ENCODE results near the gene TMEM59L.

Gene TMEM59L

DNA sequence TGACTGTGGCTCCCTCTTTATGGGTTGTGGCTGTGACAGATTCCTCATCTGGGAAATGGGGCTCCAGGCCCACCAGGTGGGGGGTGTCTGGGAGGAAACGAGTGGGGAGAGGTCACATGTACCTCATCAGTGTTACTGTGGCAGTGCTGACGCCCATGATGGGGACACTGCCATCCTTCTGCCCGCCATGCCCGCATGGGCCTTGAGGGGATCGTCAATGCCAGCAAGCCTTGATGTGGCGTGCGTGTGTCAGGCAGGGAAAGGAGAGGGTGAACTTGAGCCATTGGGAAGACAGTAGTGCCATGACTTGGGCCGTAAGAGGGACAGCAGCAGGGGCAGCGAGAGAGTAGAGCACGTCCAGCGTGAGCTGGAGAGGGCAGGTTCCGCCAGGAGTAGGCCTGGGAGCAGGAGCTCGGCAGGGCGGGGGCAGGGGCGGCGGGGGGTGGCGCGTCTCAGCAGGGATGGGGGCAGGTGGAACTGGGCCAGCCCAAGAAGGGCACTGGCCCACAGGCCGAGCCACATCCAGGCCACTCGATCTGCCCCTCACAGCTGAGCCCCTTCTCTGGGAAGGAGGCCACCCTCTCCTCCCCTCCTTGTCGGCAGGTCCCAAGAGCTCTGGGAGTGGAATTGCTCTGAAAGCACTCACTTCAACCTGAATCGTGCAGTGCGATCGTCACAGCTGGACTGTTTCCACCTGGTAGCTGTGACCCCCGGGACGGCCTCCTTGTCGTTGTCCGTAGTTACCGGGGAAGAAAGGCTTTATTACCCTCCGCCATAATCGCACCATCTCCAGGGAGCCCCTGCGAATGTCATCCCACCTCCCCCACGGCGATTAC, 34.1 kb downstream of the TMEM59L start:
- peak overlapping the region; percentile 10 for H3K4me3 ChIP-seq (ENCODE audit: low read depth, low read length)
- H4K91ac ChIP-seq (ENCODE audit: low read depth, low read length): no peak overlapping the region
- no peak overlapping the region for H4K12ac ChIP-seq (ENCODE audit: low read depth, low read length)
- H3K9me3 ChIP-seq (ENCODE audit: insufficient read depth, low read depth, low read length): peaks cover 4% of the 10 kb centered on the region
- H3K18ac ChIP-seq (ENCODE audit: low read length): no peak overlapping the region
- no peak overlapping the region for H3K23ac ChIP-seq (ENCODE audit: low read length)
- no peak overlapping the region for H3K9ac ChIP-seq (ENCODE audit: low read length)
- no peak overlapping the region for H2AFZ ChIP-seq (ENCODE audit: insufficient read depth, low read length, poor library complexity)
- no peak overlapping the region for H2BK5ac ChIP-seq (ENCODE audit: low read depth, low read length, poor library complexity)
- no peak overlapping the region for H3K27ac ChIP-seq (ENCODE audit: low read depth, low read length)
- H3K79me1 ChIP-seq (ENCODE audit: low read length): no peaks in the 10 kb centered on the region
- no peaks in the 10 kb centered on the region for H3K36me3 ChIP-seq (ENCODE audit: control insufficient read depth in 1 of 2, insufficient read depth in 2 of 2, low read length in 2 of 2)
- H3K4me1 ChIP-seq (ENCODE audit: control insufficient read depth in 1 of 2, insufficient read depth in 2 of 2, low read length in 2 of 2): peaks cover 0 to 5% of the 10 kb centered on the region in 2 experiments
- DNase-seq: no peak
- no peak overlapping the region for H2BK120ac ChIP-seq (ENCODE audit: insufficient read depth, low read length, poor library complexity)
- H3K4me2 ChIP-seq (ENCODE audit: low read length): no peak overlapping the region
- no CpG with 5 or more reads among the region's 34 CpGs for WGBS (ENCODE audit: extremely low coverage, insufficient coverage, insufficient read length)
- no peak overlapping the region for H2BK12ac ChIP-seq (ENCODE audit: low read length)
- no peak overlapping the region for H2AK5ac ChIP-seq (ENCODE audit: low read length)
- no peak overlapping the region for H4K8ac ChIP-seq (ENCODE audit: low read depth, low read length)
- no peaks in the 10 kb centered on the region for H3K27me3 ChIP-seq (ENCODE audit: insufficient read depth, low read length)
- H3K14ac ChIP-seq (ENCODE audit: low read length): no peak overlapping the region
- no peak overlapping the region for H3K4ac ChIP-seq (ENCODE audit: low read depth, low read length)
- no peaks in the 10 kb centered on the region for H3K79me2 ChIP-seq (ENCODE audit: control insufficient read depth, insufficient read depth, low read length, poor library complexity)

GRCh38 chr19:18647371-18647767, 34.7 kb downstream of the TMEM59L start:
- Histone ChIP-seq H2BK5ac (ENCODE audit: low read depth, low read length, poor library complexity) (no peak overlapping the region), H3K14ac (ENCODE audit: low read length) (no peak overlapping the region), H3K4me2 (ENCODE audit: low read length) (no peak overlapping the region), H3K23ac (ENCODE audit: low read length) (no peak overlapping the region), H3K79me2 (ENCODE audit: control insufficient read depth, insufficient read depth, low read length, poor library complexity) (no peaks in the 10 kb centered on the region), H3K27ac (ENCODE audit: low read depth, low read length) (no peak overlapping the region), H3K4me3 (ENCODE audit: low read depth, low read length) (no peak overlapping the region), H3K9me3 (ENCODE audit: insufficient read depth, low read depth, low read length) (peaks cover 5% of the 10 kb centered on the region), H3K79me1 (ENCODE audit: low read length) (no peaks in the 10 kb centered on the region), H3K27me3 (ENCODE audit: insufficient read depth, low read length) (no peaks in the 10 kb centered on the region), H2AK5ac (ENCODE audit: low read length) (no peak overlapping the region), H4K91ac (ENCODE audit: low read depth, low read length) (no peak overlapping the region), H2BK12ac (ENCODE audit: low read length) (no peak overlapping the region), H4K12ac (ENCODE audit: low read depth, low read length) (no peak overlapping the region), H4K8ac (ENCODE audit: low read depth, low read length) (no peak overlapping the region), H3K9ac (ENCODE audit: low read length) (no peak overlapping the region), H3K4ac (ENCODE audit: low read depth, low read length) (no peak overlapping the region), H3K36me3 (ENCODE audit: control insufficient read depth in 1 of 2, insufficient read depth in 2 of 2, low read length in 2 of 2) (no peaks in the 10 kb centered on the region), H3K18ac (ENCODE audit: low read length) (no peak overlapping the region), H3K4me1 (ENCODE audit: control insufficient read depth in 1 of 2, insufficient read depth in 2 of 2, low read length in 2 of 2) (peaks cover 0 to 5% of the 10 kb centered on the region in 2 experiments), H2AFZ (ENCODE audit: insufficient read depth, low read length, poor library complexity) (no peak overlapping the region), H2BK120ac (ENCODE audit: insufficient read depth, low read length, poor library complexity) (no peak overlapping the region)
- no peak for DNase-seq
- WGBS (ENCODE audit: extremely low coverage, insufficient coverage, insufficient read length): no CpG with 5 or more reads among the region's 1 CpG

DNA sequence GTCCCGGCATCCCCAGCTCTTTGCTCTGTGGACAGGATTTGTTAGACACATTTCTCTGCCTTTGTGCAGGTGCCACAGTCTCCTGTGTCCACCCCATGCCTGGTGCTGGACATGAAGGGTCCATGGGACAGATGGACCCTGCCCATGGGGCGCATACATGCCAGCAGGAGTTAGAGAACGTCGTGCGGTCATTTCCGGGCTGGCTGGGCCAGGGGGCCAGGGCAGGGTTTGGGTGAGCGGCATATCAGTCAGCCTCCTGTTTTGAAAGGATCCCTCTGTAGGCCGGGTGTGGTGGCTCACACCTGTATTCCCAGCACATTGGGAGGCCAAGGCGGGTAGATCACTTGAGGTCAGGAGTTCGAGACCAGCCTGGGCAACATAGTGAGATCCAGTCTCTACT, 35.1 kb downstream of the TMEM59L start:
- no peak overlapping the region for H2BK120ac ChIP-seq (ENCODE audit: insufficient read depth, low read length, poor library complexity)
- no peak overlapping the region for H4K91ac ChIP-seq (ENCODE audit: low read depth, low read length)
- H3K36me3 ChIP-seq (ENCODE audit: control insufficient read depth in 1 of 2, insufficient read depth in 2 of 2, low read length in 2 of 2): no peaks in the 10 kb centered on the region
- no peak overlapping the region for H3K18ac ChIP-seq (ENCODE audit: low read length)
- no peak overlapping the region for H2AK5ac ChIP-seq (ENCODE audit: low read length)
- no peak overlapping the region for H2BK12ac ChIP-seq (ENCODE audit: low read length)
- H3K4me3 ChIP-seq (ENCODE audit: low read depth, low read length): no peak overlapping the region
- no peak overlapping the region for H3K4me2 ChIP-seq (ENCODE audit: low read length)
- no peak overlapping the region for H2BK5ac ChIP-seq (ENCODE audit: low read depth, low read length, poor library complexity)
- H4K12ac ChIP-seq (ENCODE audit: low read depth, low read length): no peak overlapping the region
- H2AFZ ChIP-seq (ENCODE audit: insufficient read depth, low read length, poor library complexity): no peak overlapping the region
- H3K14ac ChIP-seq (ENCODE audit: low read length): no peak overlapping the region
- no CpG with 5 or more reads among the region's 10 CpGs for WGBS (ENCODE audit: extremely low coverage, insufficient coverage, insufficient read length)
- H3K27ac ChIP-seq (ENCODE audit: low read depth, low read length): no peak overlapping the region
- no peak for DNase-seq
- H3K4me1 ChIP-seq (ENCODE audit: control insufficient read depth in 1 of 2, insufficient read depth in 2 of 2, low read length in 2 of 2): peaks cover 0 to 5% of the 10 kb centered on the region in 2 experiments
- H3K27me3 ChIP-seq (ENCODE audit: insufficient read depth, low read length): no peaks in the 10 kb centered on the region
- no peak overlapping the region for H3K23ac ChIP-seq (ENCODE audit: low read length)
- no peak overlapping the region for H3K4ac ChIP-seq (ENCODE audit: low read depth, low read length)
- peaks cover 5% of the 10 kb centered on the region for H3K9me3 ChIP-seq (ENCODE audit: insufficient read depth, low read depth, low read length)
- no peak overlapping the region for H4K8ac ChIP-seq (ENCODE audit: low read depth, low read length)
- H3K9ac ChIP-seq (ENCODE audit: low read length): no peak overlapping the region
- no peaks in the 10 kb centered on the region for H3K79me1 ChIP-seq (ENCODE audit: low read length)
- no peaks in the 10 kb centered on the region for H3K79me2 ChIP-seq (ENCODE audit: control insufficient read depth, insufficient read depth, low read length, poor library complexity)

DNA sequence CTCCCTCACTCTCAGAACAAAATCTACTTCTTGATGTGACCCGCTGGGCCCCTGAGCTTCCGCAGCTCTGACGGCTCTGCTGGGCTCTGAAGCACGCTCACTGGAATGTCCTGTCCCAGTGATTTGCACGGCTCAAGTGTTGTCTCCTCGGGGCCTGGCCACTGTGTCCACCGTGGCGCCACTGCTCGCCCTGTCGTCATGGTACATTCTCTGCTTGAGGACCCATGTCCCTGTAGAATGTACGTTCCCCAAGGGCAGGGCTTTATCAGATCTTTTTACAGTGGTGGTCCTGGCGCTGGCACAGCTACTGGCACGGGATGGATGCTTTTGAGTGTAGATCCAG, 36.3 kb downstream of the TMEM59L start:
- Histone ChIP-seq H2BK120ac (ENCODE audit: insufficient read depth, low read length, poor library complexity) (no peak overlapping the region), H3K23ac (ENCODE audit: low read length) (no peak overlapping the region), H2AK5ac (ENCODE audit: low read length) (no peak overlapping the region), H3K4me1 (ENCODE audit: control insufficient read depth in 1 of 2, insufficient read depth in 2 of 2, low read length in 2 of 2) (peaks cover 0 to 5% of the 10 kb centered on the region in 2 experiments), H3K4me3 (ENCODE audit: low read depth, low read length) (no peak overlapping the region), H3K4me2 (ENCODE audit: low read length) (no peak overlapping the region), H2AFZ (ENCODE audit: insufficient read depth, low read length, poor library complexity) (no peak overlapping the region), H2BK12ac (ENCODE audit: low read length) (no peak overlapping the region), H3K18ac (ENCODE audit: low read length) (no peak overlapping the region), H3K14ac (ENCODE audit: low read length) (no peak overlapping the region), H3K4ac (ENCODE audit: low read depth, low read length) (no peak overlapping the region), H3K79me2 (ENCODE audit: control insufficient read depth, insufficient read depth, low read length, poor library complexity) (no peaks in the 10 kb centered on the region), H3K9ac (ENCODE audit: low read length) (no peak overlapping the region), H3K9me3 (ENCODE audit: insufficient read depth, low read depth, low read length) (peaks cover 5% of the 10 kb centered on the region), H4K91ac (ENCODE audit: low read depth, low read length) (no peak overlapping the region), H3K79me1 (ENCODE audit: low read length) (no peaks in the 10 kb centered on the region), H3K27me3 (ENCODE audit: insufficient read depth, low read length) (no peaks in the 10 kb centered on the region), H4K12ac (ENCODE audit: low read depth, low read length) (no peak overlapping the region), H4K8ac (ENCODE audit: low read depth, low read length) (no peak overlapping the region), H2BK5ac (ENCODE audit: low read depth, low read length, poor library complexity) (no peak overlapping the region), H3K27ac (ENCODE audit: low read depth, low read length) (no peak overlapping the region), H3K36me3 (ENCODE audit: control insufficient read depth in 1 of 2, insufficient read depth in 2 of 2, low read length in 2 of 2) (no peaks in the 10 kb centered on the region)
- peak in 1 of 2 donors; percentile 58 for DNase-seq
- WGBS (ENCODE audit: extremely low coverage, insufficient coverage, insufficient read length): no CpG with 5 or more reads among the region's 13 CpGs
